GM12878 (cell line): Measurements from ENCODE around the gene UBE2E1. TPM values are rescaled to one million over a fixed set of nuclear protein-coding genes. Genes with fewer than 3 reads are reported as not detected.

ENCODE experiments used
- CBFB ChIP-seq: IDR thresholded peaks from 2 replicates; pipeline ENCODE4 v1.6.1; 2016; ENCODE audit warnings: antibody characterized with exemption, low read depth
- CEBPZ ChIP-seq: fragments of 150-350 bp; IDR thresholded peaks from 2 replicates; pipeline ENCODE4 v1.6.1; 2016; ENCODE audit warnings: low read depth, low read length
- EP300 ChIP-seq, 2 experiments: fragments of 150-350 bp in 1 of 2; IDR thresholded peaks; 2 replicates each; pipeline ENCODE4 v1.6.1; 2011 to 2012; ENCODE audit warnings: low read depth in 2 of 2, low read length in 2 of 2, borderline replicate concordance in 1 of 2, improper control_type of control experiment in 1 of 2, inconsistent platforms in 1 of 2; ENCODE audit not compliant: control insufficient read depth in 1 of 2
- ETV6 ChIP-seq, 2 experiments: fragments of 450-650 bp in 1 of 2; IDR thresholded peaks in 1 of 2; conservative IDR thresholded peaks in 1 of 2; 2 replicates each; pipeline ENCODE4 v1.6.1; 2014; ENCODE audit warnings: antibody characterized with exemption in 1 of 2, borderline replicate concordance in 1 of 2, low read depth in 1 of 2, mild to moderate bottlenecking in 1 of 2, moderate library complexity in 1 of 2
- FOXK2 ChIP-seq: fragments of 450-650 bp; IDR thresholded peaks from 2 replicates; pipeline ENCODE4 v1.6.1; 2017; ENCODE audit warnings: mild to moderate bottlenecking, moderate library complexity
- HCFC1 ChIP-seq: fragments of 150-350 bp; IDR thresholded peaks from 2 replicates; pipeline ENCODE4 v1.6.1; 2014; ENCODE audit warnings: low read length
- HSF1 ChIP-seq: fragments of 150-350 bp; IDR thresholded peaks from 2 replicates; pipeline ENCODE4 v1.6.1; 2014; ENCODE audit warnings: mild to moderate bottlenecking, low read depth, low read length
- MXI1 ChIP-seq: fragments of 150-350 bp; IDR thresholded peaks from 2 replicates; pipeline ENCODE4 v1.6.1; 2011; ENCODE audit warnings: low read depth, mild to moderate bottlenecking, inconsistent platforms, low read length, improper control_type of control experiment
- NFYB ChIP-seq: IDR thresholded peaks from 2 replicates; pipeline ENCODE4 v1.6.1; 2011; ENCODE audit warnings: low read depth, mild to moderate bottlenecking, low read length, improper control_type of control experiment, moderate library complexity; ENCODE audit not compliant: insufficient read depth
- NR2C2 ChIP-seq: IDR thresholded peaks from 2 replicates; pipeline ENCODE4 v1.6.1; 2011; ENCODE audit warnings: borderline replicate concordance, low read depth; ENCODE audit not compliant: control insufficient read depth, insufficient read length
- PRDM15 ChIP-seq: fragments of 450-650 bp; formaldehyde crosslinking; IDR thresholded peaks from 2 replicates; pipeline ENCODE4 v1.4.0; 2020; ENCODE audit warnings: mild to moderate bottlenecking, moderate library complexity
- RELA ChIP-seq: fragments of 450-650 bp; IDR thresholded peaks from 2 replicates; pipeline ENCODE4 v1.8.0; 2014; ENCODE audit warnings: borderline replicate concordance; ENCODE audit not compliant: partially characterized antibody
- SMC3 ChIP-seq: IDR thresholded peaks from 2 replicates; pipeline ENCODE4 v1.6.1; 2011; ENCODE audit warnings: low read length, improper control_type of control experiment, borderline replicate concordance
- ZBED1 ChIP-seq: IDR thresholded peaks from 2 replicates; pipeline ENCODE4 v1.6.1; 2016; ENCODE audit warnings: borderline replicate concordance
- ZSCAN29 ChIP-seq: fragments of 450-650 bp; IDR thresholded peaks from 2 replicates; pipeline ENCODE4 v1.6.1; 2017; ENCODE audit warnings: mild to moderate bottlenecking, moderate library complexity
- polyA plus RNA-seq, 11 experiments: library from polyadenylated mRNA; depleted of rRNA in 4 of 11; unstranded in 6 of 11; stranded (reverse) in 5 of 11; fragments of >200 nt; fragmentation: Nextera tagmentation in 4 of 11; fragmentation: Illumina TruSeq in 1 of 11; extraction: Ambion mirVana in 4 of 11; extraction: Trizol in 1 of 11; gene quantifications; 1 replicate in 1 of 11; 2 replicates in 10 of 11; pipeline versions ENCODE4 v1.2.1 to v1.2.3, GENCODE V29; 2011 to 2016; ENCODE audit warnings: inconsistent platforms in 2 of 11, missing spikeins in 2 of 11, low read depth in 1 of 11
- total RNA-seq, 4 experiments: library from RNA; depleted of rRNA in 3 of 4; stranded (reverse); fragments of >200 nt in 3 of 4; fragmentation: Illumina TruSeq in 1 of 4; extraction: Trizol in 1 of 4; gene quantifications; 2 replicates each; pipeline versions ENCODE4 v1.2.1 to v1.2.3, GENCODE V29; 2013 to 2021
- TF ChIP-seq, protein P1 (sequence below): fragments of 450-650 bp; formaldehyde crosslinking; IDR thresholded peaks from 2 replicates; pipeline ENCODE4 v1.5.0; 2022; ENCODE audit warnings: mild to moderate bottlenecking, missing genetic modification characterization

Gene UBE2E1
- total and polyA plus RNA-seq, 10 of the 15 experiments (the other 5 are each of a cell fraction or from before 2014, with no cell fraction given) = 18.7 to 425 (median 147) TPM

GRCh38 chr3:23916886-23917678, 111.3 kb downstream of the UBE2E1 start, which contains the start of the genes NKIRAS1 and RPL15 (continued):
- no peak for TF ChIP-seq NR2C2
- TF ChIP-seq ZSCAN29 = 0 out of 2 replicates have a peak, but pooled peaks have one; percentile 39
- TF ChIP-seq RELA = peak; percentile 61
- no peak for TF ChIP-seq SMC3
- TF ChIP-seq CBFB = peak; percentile 93
- peak; percentile 97 for TF ChIP-seq HCFC1
- TF ChIP-seq, protein P1, sequence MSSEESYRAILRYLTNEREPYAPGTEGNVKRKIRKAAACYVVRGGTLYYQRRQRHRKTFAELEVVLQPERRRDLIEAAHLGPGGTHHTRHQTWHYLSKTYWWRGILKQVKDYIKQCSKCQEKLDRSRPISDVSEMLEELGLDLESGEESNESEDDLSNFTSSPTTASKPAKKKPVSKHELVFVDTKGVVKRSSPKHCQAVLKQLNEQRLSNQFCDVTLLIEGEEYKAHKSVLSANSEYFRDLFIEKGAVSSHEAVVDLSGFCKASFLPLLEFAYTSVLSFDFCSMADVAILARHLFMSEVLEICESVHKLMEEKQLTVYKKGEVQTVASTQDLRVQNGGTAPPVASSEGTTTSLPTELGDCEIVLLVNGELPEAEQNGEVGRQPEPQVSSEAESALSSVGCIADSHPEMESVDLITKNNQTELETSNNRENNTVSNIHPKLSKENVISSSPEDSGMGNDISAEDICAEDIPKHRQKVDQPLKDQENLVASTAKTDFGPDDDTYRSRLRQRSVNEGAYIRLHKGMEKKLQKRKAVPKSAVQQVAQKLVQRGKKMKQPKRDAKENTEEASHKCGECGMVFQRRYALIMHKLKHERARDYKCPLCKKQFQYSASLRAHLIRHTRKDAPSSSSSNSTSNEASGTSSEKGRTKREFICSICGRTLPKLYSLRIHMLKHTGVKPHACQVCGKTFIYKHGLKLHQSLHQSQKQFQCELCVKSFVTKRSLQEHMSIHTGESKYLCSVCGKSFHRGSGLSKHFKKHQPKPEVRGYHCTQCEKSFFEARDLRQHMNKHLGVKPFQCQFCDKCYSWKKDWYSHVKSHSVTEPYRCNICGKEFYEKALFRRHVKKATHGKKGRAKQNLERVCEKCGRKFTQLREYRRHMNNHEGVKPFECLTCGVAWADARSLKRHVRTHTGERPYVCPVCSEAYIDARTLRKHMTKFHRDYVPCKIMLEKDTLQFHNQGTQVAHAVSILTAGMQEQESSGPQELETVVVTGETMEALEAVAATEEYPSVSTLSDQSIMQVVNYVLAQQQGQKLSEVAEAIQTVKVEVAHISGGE = no peak; the same call in 1 of the 2 replicates
- TF ChIP-seq EP300 (IDR thresholded peaks at IDR 0.05; ENCODE audit: borderline replicate concordance in 1 of 2, control insufficient read depth in 1 of 2, low read depth in 2 of 2, low read length in 2 of 2) = peak; percentile 42 to 71; a peak in 2 of 4 replicates
- TF ChIP-seq NFYB = no peak
- peak; percentile 92 for TF ChIP-seq ZBED1
- TF ChIP-seq CEBPZ = no peak
- TF ChIP-seq PRDM15 (CRISPR knock-in tag) = no peak
- no peak for TF ChIP-seq HSF1
- TF ChIP-seq FOXK2 = no peak
- peak; percentile 40 for TF ChIP-seq MXI1
- no peak for TF ChIP-seq ETV6 (conservative IDR thresholded peaks at IDR 0.05 in 1 of 2, IDR thresholded peaks at IDR 0.05 in 1 of 2; ENCODE audit: borderline replicate concordance in 1 of 2, low read depth in 1 of 2)
